ENCODE data around the gene HOXB3. TPM values are rescaled to one million over a fixed set of nuclear protein-coding genes. Genes with fewer than 3 reads are reported as not detected.

Gene HOXB3
- total RNA-seq, 4 donors from 2014 or later: 0.97 to 14.1 (median 3.9) TPM

- H3K4me3 ChIP-seq (ENCODE audit: low read depth, poor library complexity, severe bottlenecking): no peak overlapping the region
- intact Hi-C loops (cut with DNase I; ENCODE audit: low total_unique reads): no loop called here
- no peak for DNase-seq (ENCODE audit: low spot score in 2 of 2)
- TF ChIP-seq CTCF (IDR thresholded peaks at IDR 0.05) (no peak), POLR2A (IDR thresholded peaks at IDR 0.05) (no peak)
- 48 to 53% methylated on average over 3 of the region's 3 CpGs for WGBS, 2 donors
Observed at GRCh38 chr17:48517478-48517877, 72.6 kb downstream of the HOXB3 start.

GRCh38 chr17:48515925-48516900 lies 73.8 kb downstream of the HOXB3 start:
- H3K4me3 ChIP-seq (ENCODE audit: low read depth, poor library complexity, severe bottlenecking): no peak overlapping the region
- TF ChIP-seq POLR2A (IDR thresholded peaks at IDR 0.05) (no peak), CTCF (IDR thresholded peaks at IDR 0.05) (no peak)
- DNase-seq (ENCODE audit: low spot score in 2 of 2): no peak
- intact Hi-C loops (cut with DNase I; ENCODE audit: low total_unique reads): no loop called here
- WGBS, 2 donors: 73 to 80% methylated on average over 3 of the region's 3 CpGs

- WGBS, 2 donors: 74 to 84% methylated on average over 2 of the region's 2 CpGs
- TF ChIP-seq CTCF (IDR thresholded peaks at IDR 0.05): no peak
- TF ChIP-seq POLR2A (IDR thresholded peaks at IDR 0.05): no peak
- intact Hi-C loops (cut with DNase I; ENCODE audit: low total_unique reads): no loop called here
Observed at GRCh38 chr17:48514477-48514876, 75.6 kb downstream of the HOXB3 start.

GRCh38 chr17:48513666-48514455 lies 76.2 kb downstream of the HOXB3 start:
- no peak for TF ChIP-seq CTCF (IDR thresholded peaks at IDR 0.05)
- TF ChIP-seq POLR2A (IDR thresholded peaks at IDR 0.05): no peak
- DNase-seq (ENCODE audit: low spot score in 2 of 2): peak in 1 of 2 donors; percentile 46
- intact Hi-C loops (cut with DNase I; ENCODE audit: low total_unique reads): no loop called here
- WGBS, 2 donors: 74 to 81% methylated on average over 6 of the region's 6 CpGs
- H3K4me3 ChIP-seq (ENCODE audit: low read depth, poor library complexity, severe bottlenecking): no peak overlapping the region

More at GRCh38 chr17:48514477-48514876, 75.6 kb downstream of the HOXB3 start:
- no peak for DNase-seq (ENCODE audit: low spot score in 2 of 2)
- H3K4me3 ChIP-seq (ENCODE audit: low read depth, poor library complexity, severe bottlenecking): no peak overlapping the region

- no peak for TF ChIP-seq POLR2A (IDR thresholded peaks at IDR 0.05)
Observed at GRCh38 chr17:48513097-48513496, 76.9 kb downstream of the HOXB3 start.

More at GRCh38 chr17:48513097-48513496, 76.9 kb downstream of the HOXB3 start:
- no peak for DNase-seq (ENCODE audit: low spot score in 2 of 2)
- H3K4me3 ChIP-seq (ENCODE audit: low read depth, poor library complexity, severe bottlenecking): no peak overlapping the region
- intact Hi-C loops (cut with DNase I; ENCODE audit: low total_unique reads): no loop called here
- 65 to 83% methylated on average over 7 of the region's 7 CpGs for WGBS, 2 donors
